Mammary epithelial cell (primary cell): ENCODE results near the gene SMIM28.

ENCODE experiments used
- CTCF ChIP-seq, 2 donors: IDR thresholded peaks in 1 of 2; conservative IDR thresholded peaks in 1 of 2; 2 replicates each; pipeline ENCODE4 v1.5.1; 2011 to 2012; ENCODE audit warnings: inconsistent platforms in 2 of 2, low read length in 2 of 2, mild to moderate bottlenecking in 2 of 2, control low read depth in 1 of 2, low read depth in 1 of 2; ENCODE audit not compliant: insufficient read depth in 1 of 2; ENCODE audit errors: extremely low read depth in 1 of 2
- EZH2 ChIP-seq: IDR thresholded peaks from 2 replicates; pipeline ENCODE4 v1.6.1; 2012; ENCODE audit warnings: low read length, inconsistent platforms, borderline replicate concordance

GRCh38 chr6:138417493-138418117 lies 39.9 kb downstream of the SMIM28 start:
- TF ChIP-seq CTCF (conservative IDR thresholded peaks at IDR 0.05 in 1 of 2, IDR thresholded peaks at IDR 0.05 in 1 of 2; ENCODE audit: extremely low read depth in 1 of 2, insufficient read depth in 1 of 2, low read depth in 1 of 2, low read length in 2 of 2) (no peak), EZH2 (no peak)
